Panc1 (cell line): Measurements from ENCODE around the gene SMIM11. TPM values are rescaled to one million over a fixed set of nuclear protein-coding genes. Genes with fewer than 3 reads are reported as not detected.

Experiments used
- ATAC-seq: fragments of 200-7000 bp; cut with Tn5 transposase; 2 replicates; pipeline ENCODE4 v1.9.1; 2020; ENCODE audit warnings: mild to moderate bottlenecking, moderate library complexity
- BruUV-seq: library from RNA; stranded (reverse); fragments of 400-500 nt; replicated peaks from 2 replicates; lab custom pipeline; 2021; lab: Mats Ljungman, UMichigan
- CTCF ChIA-PET: fragments of 300-600 bp; sonication (Branson Sonifier 250); formaldehyde crosslinking; loops from one replicate; lab custom pipeline; 2022; ENCODE audit warnings: antibody characterized with exemption; lab: Charles Lee
- POLR2A ChIA-PET: fragments of 300-600 bp; sonication (Branson Sonifier 250); formaldehyde crosslinking; loops from one replicate; lab custom pipeline; 2022; ENCODE audit warnings: antibody characterized with exemption; lab: Charles Lee
- DNase-seq: peaks from one replicate; pipeline ENCODE4 v3.0.0-alpha.2; 2010; ENCODE audit warnings: low read depth, low spot score
- H3K27ac ChIP-seq: 2 replicates; pipeline ENCODE4 v1.5.1; 2011; ENCODE audit warnings: mild to moderate bottlenecking, low read length, inconsistent platforms
- H3K27me3 ChIP-seq: fragments of 200-500 bp; sonication (Bioruptor generic); 2 replicates; pipeline ENCODE4 v1.6.0; 2014; ENCODE audit warnings: low read length, inconsistent platforms; ENCODE audit not compliant: control insufficient read depth, insufficient read depth
- H3K36me3 ChIP-seq: fragments of 200-500 bp; sonication (Bioruptor generic); 2 replicates; pipeline ENCODE4 v1.5.1; 2014; ENCODE audit warnings: inconsistent platforms, mild to moderate bottlenecking, low read length, moderate library complexity; ENCODE audit not compliant: control insufficient read depth, insufficient read depth
- H3K4me1 ChIP-seq: 2 replicates; pipeline ENCODE4 v1.5.1; 2011; ENCODE audit warnings: inconsistent platforms, mild to moderate bottlenecking, low read length, moderate library complexity; ENCODE audit not compliant: control insufficient read depth, insufficient read depth
- H3K4me3 ChIP-seq, 2 experiments: 2 replicates each; pipeline ENCODE4 v1.5.1; 2011 to 2012; ENCODE audit warnings: low read depth in 2 of 2, low read length in 2 of 2, mild to moderate bottlenecking in 2 of 2, inconsistent platforms in 1 of 2, moderate library complexity in 1 of 2
- H3K9me3 ChIP-seq: fragments of 200-500 bp; sonication (Bioruptor generic); 2 replicates; pipeline ENCODE4 v1.5.1; 2014; ENCODE audit warnings: low read depth, mild to moderate bottlenecking, inconsistent platforms, low read length, moderate library complexity; ENCODE audit not compliant: control insufficient read depth, insufficient read depth
- CTCF ChIP-seq: fragments of 450-650 bp; IDR thresholded peaks from 2 replicates; pipeline ENCODE4 v1.5.1; 2017; ENCODE audit warnings: mild to moderate bottlenecking
- POLR2AphosphoS5 ChIP-seq: IDR thresholded peaks from 2 replicates; pipeline ENCODE4 v1.6.1; 2012; ENCODE audit warnings: mild to moderate bottlenecking, low read depth, low read length, moderate library complexity
- REST ChIP-seq, 2 experiments: IDR thresholded peaks; 2 replicates each; pipeline ENCODE4 v1.6.1; 2011 to 2012; ENCODE audit warnings: low read depth in 2 of 2, control low read depth in 1 of 2, low read length in 1 of 2, mild to moderate bottlenecking in 1 of 2, moderate library complexity in 1 of 2; ENCODE audit not compliant: insufficient read depth in 1 of 2
- SIN3A ChIP-seq: IDR thresholded peaks from 2 replicates; pipeline ENCODE4 v1.6.1; 2012; ENCODE audit warnings: low read depth, mild to moderate bottlenecking, low read length, moderate library complexity, borderline replicate concordance; ENCODE audit not compliant: insufficient read depth
- TCF7L2 ChIP-seq: IDR thresholded peaks from 2 replicates; pipeline ENCODE4 v1.6.1; 2011; ENCODE audit warnings: mild to moderate bottlenecking, low read depth, low read length, inconsistent platforms
- in situ Hi-C: cut with HindIII; loops from 2 replicates; pipeline ENCODE4 v1.10.0; 2016; ENCODE audit warnings: low sequenced_read_pairs, low pct_unique_long_range_greater_than_20kb
- intact Hi-C: fragments of 100-400 bp; cut with micrococcal nuclease; formaldehyde crosslinking; loops from one replicate; pipeline ENCODE4 v1.10.0; 2022; ENCODE audit not compliant: unreplicated experiment
- total RNA-seq: library from RNA; stranded (reverse); gene quantifications from one replicate; pipeline ENCODE4 v1.2.1, GENCODE V29; 2021; ENCODE audit not compliant: unreplicated experiment

The SMIM11 gene
- total RNA-seq, 1 experiment from 2014 or later = 17.1 TPM

GRCh38 chr21:34343347-34343746 lies 32.0 kb upstream of the SMIM11 start:
- Histone ChIP-seq H3K4me1 (no peaks in the 10 kb centered on the region), H3K27ac (no peak overlapping the region), H3K36me3 (no peaks in the 10 kb centered on the region), H3K4me3 (no peak overlapping the region), H3K27me3 (no peaks in the 10 kb centered on the region), H3K9me3 (no peaks in the 10 kb centered on the region)
- in situ Hi-C loops (no loop called here), intact Hi-C loops (no loop called here)
- POLR2A ChIA-PET = no interaction called here
- no peak for TF ChIP-seq SIN3A
- no peak for DNase-seq
- BruUV-seq = no TSS peak
- CTCF ChIA-PET = interaction anchor here (0.6 kb wide), 1 partner anchor 1731 kb away, joined by 3 read pairs; the partner anchor contains the start of gene CFAP298
- no peak for ATAC-seq

GRCh38 chr21:34343838-34344381 lies 31.4 kb upstream of the SMIM11 start:
- H3K9me3 ChIP-seq = no peaks in the 10 kb centered on the region

More at GRCh38 chr21:34343838-34344381, 31.4 kb upstream of the SMIM11 start:
- Histone ChIP-seq H3K27me3 (no peaks in the 10 kb centered on the region), H3K4me3 (no peak overlapping the region), H3K27ac (no peak overlapping the region), H3K36me3 (no peaks in the 10 kb centered on the region), H3K4me1 (no peaks in the 10 kb centered on the region)
- no peak for DNase-seq
- BruUV-seq = no TSS peak
- ChIA-PET CTCF (interaction anchor here (0.6 to 0.7 kb wide), 2 partner anchors 320 to 1732 kb away, joined by 3 read pairs; partner anchors contain the start of gene CFAP298), POLR2A (no interaction called here)
- intact Hi-C loops (no loop called here), in situ Hi-C loops (no loop called here)
- no peak for ATAC-seq
- no peak for TF ChIP-seq CTCF
- TF ChIP-seq REST (IDR thresholded peaks at IDR 0.05; ENCODE audit: insufficient read depth in 1 of 2, low read depth in 2 of 2, low read length in 1 of 2) = no peak
- TF ChIP-seq SIN3A = no peak
- TF ChIP-seq TCF7L2 = no peak
- no peak for TF ChIP-seq POLR2AphosphoS5
